OCI-LY1 (cell line): ENCODE results near the gene CAPN11.

Source experiments
- H2AFZ ChIP-seq: fragments of 200-600 bp; sonication (generic), shearing (Covaris generic); 2 replicates; pipeline ENCODE4 v1.6.0; 2014; ENCODE audit warnings: antibody characterized with exemption, mild to moderate bottlenecking, low read length
- H3F3A ChIP-seq: fragments of 200-600 bp; sonication (generic), shearing (Covaris generic); 2 replicates; pipeline ENCODE4 v1.6.0; 2014; ENCODE audit warnings: mild to moderate bottlenecking, antibody characterized with exemption, low read length, moderate library complexity; ENCODE audit not compliant: insufficient read depth
- H3K27ac ChIP-seq: fragments of 200-600 bp; sonication (generic); 2 replicates; pipeline ENCODE4 v1.5.1; 2014; ENCODE audit warnings: low read length, mixed run types, mild to moderate bottlenecking, low read depth; ENCODE audit not compliant: poor library complexity, severe bottlenecking
- H3K27me3 ChIP-seq: fragments of 200-600 bp; sonication (generic); 2 replicates; pipeline ENCODE4 v1.6.0; 2014; ENCODE audit warnings: antibody characterized with exemption, mild to moderate bottlenecking, low read length, moderate library complexity; ENCODE audit not compliant: insufficient read depth
- H3K36me3 ChIP-seq: fragments of 200-600 bp; sonication (generic); 2 replicates; pipeline ENCODE4 v1.6.1; 2014; ENCODE audit warnings: mild to moderate bottlenecking, antibody characterized with exemption, low read length, moderate library complexity, mixed read lengths; ENCODE audit not compliant: insufficient read depth
- H3K4me1 ChIP-seq: fragments of 200-600 bp; sonication (generic); 2 replicates; pipeline ENCODE4 v1.5.1; 2014; ENCODE audit warnings: mild to moderate bottlenecking, low read length, moderate library complexity; ENCODE audit not compliant: insufficient read depth, severe bottlenecking
- H3K4me2 ChIP-seq: fragments of 200-600 bp; sonication (generic), shearing (Covaris generic); 2 replicates; pipeline ENCODE4 v1.6.1; 2014; ENCODE audit warnings: low read length
- H3K4me3 ChIP-seq: fragments of 200-600 bp; sonication (generic); 2 replicates; pipeline ENCODE4 v1.5.1; 2014; ENCODE audit warnings: low read length, low read depth, mild to moderate bottlenecking, mixed read lengths; ENCODE audit not compliant: poor library complexity, severe bottlenecking
- H3K79me2 ChIP-seq: fragments of 200-600 bp; shearing (Covaris generic); 2 replicates; pipeline ENCODE4 v1.6.1; 2016; ENCODE audit warnings: mixed run types, low read length, mixed read lengths; ENCODE audit not compliant: insufficient read depth
- H3K9ac ChIP-seq: fragments of 200-600 bp; sonication (generic), shearing (Covaris generic); 2 replicates; pipeline ENCODE4 v1.6.1; 2014; ENCODE audit warnings: mild to moderate bottlenecking, low read length, mixed read lengths
- H3K9me2 ChIP-seq: fragments of 200-600 bp; sonication (generic), shearing (Covaris generic); 2 replicates; pipeline ENCODE4 v1.6.1; 2014; ENCODE audit warnings: low read depth, mild to moderate bottlenecking, low read length, mixed read lengths
- H3K9me3 ChIP-seq: fragments of 200-600 bp; shearing (Covaris generic); 2 replicates; pipeline ENCODE4 v1.6.1; 2014; ENCODE audit warnings: low read length, mixed read lengths
- H4K20me1 ChIP-seq: fragments of 200-600 bp; sonication (generic), shearing (Covaris generic); 2 replicates; pipeline ENCODE4 v1.6.0; 2016; ENCODE audit warnings: mild to moderate bottlenecking, low read length; ENCODE audit not compliant: insufficient read depth
- EZH2 ChIP-seq: fragments of 200-600 bp; sonication (generic), shearing (Covaris generic); IDR thresholded peaks from 2 replicates; pipeline ENCODE4 v1.8.0; 2017; ENCODE audit warnings: borderline replicate concordance, mixed run types, mild to moderate bottlenecking, antibody characterized with exemption, low read length, moderate library complexity, mixed read lengths
- TF ChIP-seq, protein P1 (sequence below): fragments of 200-600 bp; sonication (generic), shearing (Covaris generic); IDR thresholded peaks from 2 replicates; pipeline ENCODE4 v1.5.1; 2017; ENCODE audit warnings: mild to moderate bottlenecking, antibody characterized with exemption, low read length, moderate library complexity, mixed read lengths

Gene CAPN11

GRCh38 chr6:44162876-44163625 lies 4.4 kb downstream of the CAPN11 start:
- TF ChIP-seq EZH2, result no peak
- TF ChIP-seq, protein P1, sequence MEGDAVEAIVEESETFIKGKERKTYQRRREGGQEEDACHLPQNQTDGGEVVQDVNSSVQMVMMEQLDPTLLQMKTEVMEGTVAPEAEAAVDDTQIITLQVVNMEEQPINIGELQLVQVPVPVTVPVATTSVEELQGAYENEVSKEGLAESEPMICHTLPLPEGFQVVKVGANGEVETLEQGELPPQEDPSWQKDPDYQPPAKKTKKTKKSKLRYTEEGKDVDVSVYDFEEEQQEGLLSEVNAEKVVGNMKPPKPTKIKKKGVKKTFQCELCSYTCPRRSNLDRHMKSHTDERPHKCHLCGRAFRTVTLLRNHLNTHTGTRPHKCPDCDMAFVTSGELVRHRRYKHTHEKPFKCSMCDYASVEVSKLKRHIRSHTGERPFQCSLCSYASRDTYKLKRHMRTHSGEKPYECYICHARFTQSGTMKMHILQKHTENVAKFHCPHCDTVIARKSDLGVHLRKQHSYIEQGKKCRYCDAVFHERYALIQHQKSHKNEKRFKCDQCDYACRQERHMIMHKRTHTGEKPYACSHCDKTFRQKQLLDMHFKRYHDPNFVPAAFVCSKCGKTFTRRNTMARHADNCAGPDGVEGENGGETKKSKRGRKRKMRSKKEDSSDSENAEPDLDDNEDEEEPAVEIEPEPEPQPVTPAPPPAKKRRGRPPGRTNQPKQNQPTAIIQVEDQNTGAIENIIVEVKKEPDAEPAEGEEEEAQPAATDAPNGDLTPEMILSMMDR, result no peak
- no peak overlapping the region for H3K9ac ChIP-seq
- H3K27ac ChIP-seq, result no peak overlapping the region
- H4K20me1 ChIP-seq, result no peaks in the 10 kb centered on the region
- no peak overlapping the region for H3K4me3 ChIP-seq
- peaks cover 7% of the 10 kb centered on the region; the same call in 1 of the 2 replicates for H3K27me3 ChIP-seq
- no peaks in the 10 kb centered on the region for H3K36me3 ChIP-seq
- peaks cover 6% of the 10 kb centered on the region for H3K4me1 ChIP-seq
- no peaks in the 10 kb centered on the region for H3K9me3 ChIP-seq
- H3F3A ChIP-seq, result no peaks in the 10 kb centered on the region
- no peaks in the 10 kb centered on the region for H3K9me2 ChIP-seq
- H3K4me2 ChIP-seq, result no peak overlapping the region
- no peak overlapping the region for H2AFZ ChIP-seq
- no peaks in the 10 kb centered on the region for H3K79me2 ChIP-seq

DNA sequence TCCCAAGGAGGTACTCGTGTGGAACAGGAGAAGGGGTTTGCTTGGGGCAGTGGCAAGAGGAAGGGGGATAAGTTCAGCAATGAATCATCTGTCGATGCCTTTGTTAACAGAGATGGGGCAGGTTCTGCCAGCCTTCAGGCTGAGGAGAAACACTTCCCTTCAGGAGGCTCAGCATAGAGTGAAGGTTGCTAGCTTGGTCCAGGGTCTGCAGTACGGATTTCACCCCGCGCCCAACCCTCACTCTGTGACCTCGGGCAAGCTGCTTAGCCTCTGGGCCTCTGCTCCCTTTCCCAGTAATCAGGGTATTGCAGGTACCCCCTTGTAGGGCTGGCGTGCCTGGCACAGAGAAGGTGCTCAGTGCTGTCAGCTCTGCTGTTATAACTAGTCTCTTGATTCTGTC lies 7.5 kb downstream of the CAPN11 start:
- H3K9ac ChIP-seq, result no peak overlapping the region
- TF ChIP-seq EZH2, result no peak
- TF ChIP-seq, protein P1, result no peak
- H2AFZ ChIP-seq, result no peak overlapping the region

DNA sequence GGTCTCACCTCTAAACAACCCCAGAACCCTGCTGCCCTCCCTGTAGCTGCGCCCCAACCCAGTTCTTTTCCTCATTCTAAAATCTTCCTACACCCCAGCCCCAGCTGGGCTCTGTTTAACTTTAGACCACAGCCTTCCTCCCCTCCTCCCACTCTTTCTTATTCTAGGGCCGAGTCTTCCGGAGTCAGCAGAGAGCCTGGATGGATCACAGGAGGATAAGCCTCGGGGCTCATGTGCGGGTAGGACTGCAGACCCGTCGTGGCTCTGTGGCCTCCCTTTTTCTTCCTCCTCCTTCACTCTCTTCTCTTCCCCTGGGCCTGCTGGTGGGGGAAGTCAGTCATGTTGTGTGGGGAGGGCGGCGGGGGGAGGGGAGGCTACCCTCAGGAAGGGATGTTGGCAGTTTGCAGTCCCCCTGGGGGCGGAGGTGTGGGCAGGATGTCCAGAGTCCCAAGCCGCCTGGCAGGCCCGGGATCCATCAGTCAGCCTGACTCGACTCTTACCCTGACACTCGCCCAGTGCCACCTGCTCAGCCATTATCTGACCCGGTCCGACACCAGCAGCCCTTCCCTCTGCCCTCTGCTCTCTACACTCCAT lies 8.1 kb downstream of the CAPN11 start:
- no peak overlapping the region for H3K4me2 ChIP-seq
- H3K4me1 ChIP-seq, result peaks cover 6% of the 10 kb centered on the region
- H3K4me3 ChIP-seq, result no peak overlapping the region
- no peaks in the 10 kb centered on the region for H3K9me2 ChIP-seq
- no peak overlapping the region for H3K9ac ChIP-seq
- H3K9me3 ChIP-seq, result no peaks in the 10 kb centered on the region
- H3K27me3 ChIP-seq, result peaks cover 11% of the 10 kb centered on the region; the same call in 1 of the 2 replicates
- no peaks in the 10 kb centered on the region for H3K79me2 ChIP-seq
- H3F3A ChIP-seq, result no peaks in the 10 kb centered on the region
- TF ChIP-seq, protein P1, result no peak
- no peak for TF ChIP-seq EZH2
- no peak overlapping the region for H2AFZ ChIP-seq
- H3K36me3 ChIP-seq, result no peaks in the 10 kb centered on the region
- H3K27ac ChIP-seq, result no peak overlapping the region
- no peaks in the 10 kb centered on the region for H4K20me1 ChIP-seq

More for the DNA sequence above, 7.5 kb downstream of the CAPN11 start:
- Histone ChIP-seq H3K4me3 (no peak overlapping the region), H3K9me2 (no peaks in the 10 kb centered on the region), H3K27me3 (peaks cover 9% of the 10 kb centered on the region; the same call in 1 of the 2 replicates), H3K4me2 (no peak overlapping the region), H3K27ac (no peak overlapping the region), H3K36me3 (no peaks in the 10 kb centered on the region), H3K4me1 (peaks cover 6% of the 10 kb centered on the region), H4K20me1 (no peaks in the 10 kb centered on the region), H3K9me3 (no peaks in the 10 kb centered on the region), H3K79me2 (no peaks in the 10 kb centered on the region), H3F3A (no peaks in the 10 kb centered on the region)
